Skeletal muscle tissue (tissue), 4 donors: ENCODE measurements around the gene BLM. TPM values are rescaled to one million over a fixed set of nuclear protein-coding genes. Genes with fewer than 3 reads are reported as not detected.
"Not testable (repeated sequence)": the region's sequence is repeated elsewhere in the genome, so short reads cannot be mapped to it uniquely, and the experiment has no call there.

Experiments used
- H3K27ac ChIP-seq: one replicate; pipeline ENCODE4 v1.7.0; 2013; ENCODE audit warnings: mild to moderate bottlenecking, low read depth, low read length, inconsistent platforms
- H3K27me3 ChIP-seq, 3 donors: one replicate each; pipeline ENCODE4 v1.7.0; 2013; ENCODE audit warnings: low read length in 3 of 3; ENCODE audit not compliant: control insufficient read depth in 3 of 3, insufficient read depth in 3 of 3
- H3K36me3 ChIP-seq, 3 donors: one replicate each; pipeline ENCODE4 v1.7.0; 2013; ENCODE audit warnings: low read length in 3 of 3; ENCODE audit not compliant: control insufficient read depth in 3 of 3, insufficient read depth in 3 of 3
- H3K4me1 ChIP-seq, 3 donors: one replicate each; pipeline ENCODE4 v1.7.0; 2013; ENCODE audit warnings: low read length in 3 of 3, mild to moderate bottlenecking in 3 of 3; ENCODE audit not compliant: control insufficient read depth in 3 of 3, insufficient read depth in 3 of 3
- H3K4me3 ChIP-seq, 3 donors: one replicate each; pipeline ENCODE4 v1.7.0; 2013; ENCODE audit warnings: low read length in 3 of 3
- H3K9ac ChIP-seq, 3 donors: one replicate each; pipeline ENCODE4 v1.7.0; 2013; ENCODE audit warnings: low read length in 3 of 3, mild to moderate bottlenecking in 3 of 3, moderate library complexity in 2 of 3, low read depth in 1 of 3
- H3K9me3 ChIP-seq, 3 donors: one replicate each; pipeline ENCODE4 v1.7.0; 2013; ENCODE audit warnings: low read length in 3 of 3; ENCODE audit not compliant: control insufficient read depth in 3 of 3
- total RNA-seq: library from RNA; depleted of rRNA; stranded (reverse); fragments of >200 nt; gene quantifications from one replicate; pipeline ENCODE4 v1.2.3, GENCODE V29; 2014
- donor health status: Osteomylitis.

The BLM gene
- total RNA-seq = 2.1 TPM

DNA sequence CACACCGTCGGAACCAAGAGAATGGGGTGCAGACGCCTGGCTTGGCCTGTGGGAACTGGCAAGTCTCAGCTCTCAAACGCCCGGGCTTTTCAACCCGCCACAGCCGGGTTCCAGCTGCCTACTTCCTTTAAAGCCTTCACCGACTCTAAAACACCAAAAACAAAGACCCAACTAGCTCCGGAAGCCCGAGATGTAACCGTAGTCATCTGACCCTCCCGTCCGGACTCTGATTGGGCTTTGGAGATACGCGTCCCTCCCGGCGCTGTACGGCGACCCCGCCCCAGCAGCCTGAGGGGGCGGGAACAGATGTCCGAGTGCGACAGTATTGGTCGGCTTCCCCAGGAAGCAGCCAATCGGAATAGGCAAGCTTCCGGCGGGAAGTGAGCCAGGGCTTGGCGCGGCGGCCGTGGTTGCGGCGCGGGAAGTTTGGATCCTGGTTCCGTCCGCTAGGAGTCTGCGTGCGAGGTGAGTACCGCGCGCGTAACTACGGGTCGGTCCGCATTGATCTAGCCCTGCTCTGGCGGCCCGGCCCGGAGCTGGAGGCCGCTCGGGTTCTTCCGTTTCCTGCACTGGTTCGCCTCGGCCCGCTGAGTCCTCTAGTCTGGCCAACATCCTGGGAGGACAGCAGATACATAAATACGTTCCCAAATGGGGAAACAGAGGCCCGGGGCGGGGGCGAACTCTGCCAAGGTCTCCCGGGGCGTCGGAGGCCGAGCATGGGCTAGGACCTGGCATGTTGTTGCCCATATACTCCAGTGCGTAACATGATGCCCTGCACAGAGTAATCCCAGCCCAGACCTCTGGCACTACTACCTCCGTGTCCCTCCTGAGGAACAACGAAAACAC, at the start of gene BLM:
BLM (plus strand) TSS at position 371 of the 846 bp plus-strand sequence. CDS start 30,047 bp downstream, outside the sequence.
- H3K27ac ChIP-seq = peak within 1 kb of the TSS; percentile 85
- no peaks in the 10 kb centered on the region for H3K9me3 ChIP-seq
- peak within 1 kb of the TSS; percentile 94 to 98 (median 98) for H3K4me3 ChIP-seq
- no peaks in the 10 kb centered on the region for H3K27me3 ChIP-seq
- peak within 1 kb of the TSS; percentile 81 to 92 (median 87) for H3K9ac ChIP-seq
- H3K36me3 ChIP-seq = no peaks in the 10 kb centered on the region
- H3K4me1 ChIP-seq = peaks cover 9 to 16% (median 13%) of the 10 kb centered on the region in 3 donors

DNA sequence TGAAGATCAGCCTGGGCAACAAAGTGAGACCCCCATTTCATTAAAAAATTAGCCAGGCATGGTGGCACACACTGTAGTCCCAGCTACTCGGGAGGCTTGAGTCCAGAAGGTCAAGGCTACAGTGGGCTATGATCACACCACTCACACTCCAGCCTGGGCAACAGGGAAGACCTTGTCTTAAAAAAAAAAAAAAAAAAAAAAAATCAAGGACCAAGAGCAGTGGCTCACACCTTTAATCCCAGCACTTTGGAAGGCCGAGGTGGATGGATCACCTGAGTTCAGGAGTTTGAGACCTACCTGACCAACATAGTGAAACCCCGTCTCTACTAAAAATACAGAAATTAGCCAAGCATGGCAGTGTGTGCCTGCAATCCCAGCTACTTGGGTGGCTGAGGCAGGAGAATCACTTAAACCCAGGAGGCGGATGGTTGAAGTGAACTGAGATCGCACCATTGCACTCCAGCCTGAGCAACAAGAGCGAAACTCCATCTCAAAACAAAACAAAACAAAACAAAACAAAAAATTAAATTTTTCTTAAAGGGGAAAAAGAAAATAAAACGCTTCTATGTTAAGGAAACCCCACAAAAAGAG, 49.3 kb upstream of the BLM start:
- not testable (repeated sequence) for H3K9me3 ChIP-seq, H3K4me1 ChIP-seq, H3K27ac ChIP-seq, H3K27me3 ChIP-seq, H3K36me3 ChIP-seq, H3K9ac ChIP-seq, H3K4me3 ChIP-seq

DNA sequence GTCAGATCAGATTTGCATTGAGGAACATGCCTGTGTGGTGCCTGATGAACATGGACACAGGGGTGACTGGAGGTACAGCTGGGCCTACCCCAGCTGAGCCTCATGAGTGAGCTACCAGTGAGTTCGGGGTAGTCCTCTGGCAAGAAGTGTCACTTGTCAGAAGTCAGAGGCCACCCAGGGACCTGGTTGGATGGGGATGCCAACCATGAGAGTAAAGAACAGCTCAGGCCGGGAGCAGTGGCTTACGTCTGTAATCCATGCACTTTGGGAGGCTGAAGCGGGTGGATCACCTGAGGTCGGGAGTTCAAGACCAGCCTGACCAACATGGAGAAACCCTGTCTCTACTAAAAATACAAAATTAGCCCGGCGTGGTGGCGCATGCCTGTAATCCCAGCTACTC, 46.5 kb upstream of the BLM start:
- H3K36me3 ChIP-seq, H3K4me3 ChIP-seq, H3K27ac ChIP-seq, H3K9ac ChIP-seq, H3K9me3 ChIP-seq, H3K4me1 ChIP-seq, H3K27me3 ChIP-seq: not testable (repeated sequence)

DNA sequence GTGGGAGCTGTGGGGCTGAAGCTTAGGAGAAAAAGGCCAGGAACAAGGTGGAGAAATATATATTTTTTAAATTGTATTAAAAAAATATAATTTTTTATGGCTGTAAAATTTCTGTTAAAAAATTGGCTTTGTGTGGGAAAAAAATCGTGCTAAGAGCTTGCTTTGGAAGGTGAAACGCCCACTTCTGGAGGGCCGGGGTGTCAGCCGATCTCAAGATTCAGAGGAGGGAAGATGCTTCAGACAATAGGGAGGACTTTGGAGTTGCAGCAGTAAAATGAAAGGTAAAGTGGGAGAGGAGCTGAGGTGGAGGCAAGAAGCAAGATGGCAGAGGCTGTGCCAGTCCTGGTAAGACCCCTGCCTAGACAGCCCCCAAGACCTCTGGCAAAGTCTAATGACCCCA, 45.9 kb upstream of the BLM start:
- H3K27me3 ChIP-seq = no peaks in the 10 kb centered on the region
- no peak overlapping the region for H3K4me3 ChIP-seq
- H3K36me3 ChIP-seq = no peaks in the 10 kb centered on the region
- no peak overlapping the region for H3K9ac ChIP-seq
- no peaks in the 10 kb centered on the region for H3K4me1 ChIP-seq
- no peaks in the 10 kb centered on the region for H3K9me3 ChIP-seq
- no peak overlapping the region for H3K27ac ChIP-seq

DNA sequence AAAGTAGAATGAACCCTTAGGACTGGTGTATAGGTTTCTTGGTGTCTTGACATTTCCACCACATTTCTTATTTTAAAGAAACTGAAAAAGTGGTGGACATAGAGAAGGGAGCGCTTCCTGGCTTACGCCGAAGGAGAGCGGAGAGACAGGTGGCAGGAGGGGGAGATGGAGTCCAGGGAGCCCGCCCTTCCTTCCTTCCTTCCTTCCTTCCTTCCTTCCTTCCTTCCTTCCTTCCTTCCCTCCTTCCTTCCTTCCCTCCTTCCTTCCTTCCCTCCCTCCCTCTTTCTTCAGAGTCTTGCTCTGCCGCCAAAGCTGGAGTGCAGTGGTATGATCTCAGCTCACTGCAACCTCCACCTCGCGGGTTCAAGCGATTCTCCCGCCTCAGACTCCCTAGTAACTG, 43.8 kb upstream of the BLM start:
- H3K4me1 ChIP-seq, H3K9me3 ChIP-seq, H3K27ac ChIP-seq, H3K36me3 ChIP-seq, H3K9ac ChIP-seq, H3K27me3 ChIP-seq, H3K4me3 ChIP-seq: not testable (repeated sequence)

DNA sequence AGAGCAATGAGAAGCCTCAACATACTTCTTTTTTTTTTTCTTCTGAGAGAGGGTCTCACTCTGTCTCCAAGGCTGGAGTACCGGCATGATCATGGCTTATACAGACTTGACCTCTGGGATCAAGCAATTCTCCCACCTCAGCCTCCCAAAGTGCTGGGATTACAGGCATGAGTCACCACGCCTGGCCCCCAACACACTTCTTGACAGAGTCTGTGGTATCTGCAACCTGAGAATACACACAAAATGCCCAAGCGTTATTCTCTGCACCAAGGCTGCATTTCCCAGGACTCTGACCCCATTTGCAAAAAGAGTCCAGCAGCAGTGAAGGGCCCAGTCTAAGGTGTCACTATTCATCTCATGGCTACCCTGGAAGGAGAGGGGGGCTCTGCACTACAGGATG, 42.7 kb upstream of the BLM start:
- Histone ChIP-seq H3K9ac (no peak overlapping the region), H3K4me3 (no peak overlapping the region), H3K27me3 (no peaks in the 10 kb centered on the region), H3K27ac (no peak overlapping the region), H3K9me3 (no peaks in the 10 kb centered on the region), H3K36me3 (no peaks in the 10 kb centered on the region), H3K4me1 (no peaks in the 10 kb centered on the region)

DNA sequence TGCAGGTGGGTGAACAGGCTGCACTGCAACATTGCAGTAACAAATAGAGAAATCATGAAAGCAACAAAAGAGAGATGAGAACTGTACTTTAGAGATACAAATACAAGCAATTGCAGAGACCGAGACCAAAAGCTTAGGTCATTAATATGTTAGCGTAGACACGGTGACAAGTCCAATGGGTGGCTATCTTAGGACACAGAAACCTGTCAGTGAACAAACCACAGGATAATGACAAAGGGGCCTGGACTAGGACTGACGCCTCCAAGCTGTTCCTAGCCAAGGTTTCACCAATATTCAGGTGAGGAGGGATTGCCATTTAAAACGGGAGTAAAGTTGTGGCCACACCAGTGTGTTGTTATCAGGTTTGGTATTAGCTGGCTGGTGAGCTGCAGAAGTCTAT, 41.7 kb upstream of the BLM start:
- Histone ChIP-seq H3K4me1 (peaks cover 0 to 4% (median 0%) of the 10 kb centered on the region in 3 donors), H3K27ac (no peak overlapping the region), H3K27me3 (no peaks in the 10 kb centered on the region), H3K9ac (no peak overlapping the region), H3K4me3 (no peak overlapping the region), H3K36me3 (no peaks in the 10 kb centered on the region), H3K9me3 (no peaks in the 10 kb centered on the region)

DNA sequence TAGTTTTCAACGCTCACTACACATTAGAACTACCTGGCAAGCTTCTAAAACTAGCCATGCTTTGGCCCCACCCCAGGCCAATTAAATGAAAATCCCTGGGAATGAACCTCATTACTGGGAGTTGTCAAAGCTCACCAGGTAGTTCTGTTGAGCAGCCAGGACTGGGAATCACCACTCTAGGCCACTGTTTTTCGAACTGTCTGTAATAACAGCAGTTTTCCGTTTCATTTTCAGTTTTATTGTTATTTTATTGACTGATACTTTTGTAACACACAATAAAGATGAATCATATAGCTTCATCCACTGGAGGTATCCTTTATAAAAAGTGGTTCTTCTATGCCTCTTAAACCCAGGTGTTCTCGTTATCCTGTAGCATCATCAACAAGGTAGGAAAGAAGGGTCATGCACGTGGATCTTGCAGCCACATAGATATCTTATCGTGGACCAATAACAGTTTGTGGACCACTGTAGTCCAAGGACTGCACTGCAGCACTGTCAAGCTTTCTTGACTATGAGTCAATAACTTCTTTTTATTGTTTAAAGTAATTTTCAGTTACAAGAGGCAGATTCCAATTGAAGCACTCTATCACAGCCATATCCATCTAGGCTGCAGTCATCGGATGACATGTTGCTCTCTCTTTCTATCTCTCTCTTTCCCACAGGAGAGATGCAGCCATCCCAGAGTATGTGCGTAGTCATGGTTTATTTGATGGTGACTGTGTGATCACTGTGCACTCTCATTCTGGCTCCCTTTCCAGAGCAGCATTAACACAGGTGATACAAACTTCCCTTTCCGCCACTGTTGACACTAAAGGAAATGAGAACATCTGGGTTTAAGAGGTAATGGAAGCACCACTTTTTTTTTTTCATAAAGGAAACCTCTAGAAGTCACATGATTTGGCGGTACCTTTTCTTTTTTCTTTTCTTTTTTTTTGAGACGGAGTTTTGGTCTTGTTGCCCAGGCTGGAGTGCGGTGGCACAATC, 39.0 kb upstream of the BLM start:
- no peaks in the 10 kb centered on the region for H3K27me3 ChIP-seq
- no peaks in the 10 kb centered on the region for H3K36me3 ChIP-seq
- H3K27ac ChIP-seq = no peak overlapping the region
- H3K4me3 ChIP-seq = no peak overlapping the region
- H3K9me3 ChIP-seq = no peaks in the 10 kb centered on the region
- H3K4me1 ChIP-seq = peaks cover 3 to 9% (median 6%) of the 10 kb centered on the region in 3 donors
- no peak overlapping the region for H3K9ac ChIP-seq

DNA sequence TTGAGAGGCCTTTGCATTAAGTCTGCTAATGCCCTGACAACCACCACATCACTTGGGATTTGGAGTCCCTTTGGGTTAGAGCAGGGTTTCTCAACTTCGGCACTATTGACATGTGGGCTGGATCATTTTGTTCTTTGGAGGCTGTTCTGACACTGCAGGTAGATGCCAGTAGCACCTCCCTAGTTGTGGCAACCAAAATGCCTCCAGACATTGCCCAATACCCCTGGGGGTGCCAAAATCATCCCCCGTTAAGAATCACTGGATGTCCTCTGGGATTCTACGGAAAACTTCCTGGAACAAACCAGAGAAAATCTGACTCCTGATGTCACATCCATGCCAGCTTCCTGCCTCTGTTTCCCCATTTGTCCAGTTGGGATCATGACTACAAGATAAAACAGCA, 37.2 kb upstream of the BLM start:
- Histone ChIP-seq H3K36me3 (no peaks in the 10 kb centered on the region), H3K27me3 (no peaks in the 10 kb centered on the region), H3K4me3 (no peak overlapping the region), H3K27ac (peak overlapping the region; percentile 50), H3K9ac (no peak overlapping the region), H3K9me3 (no peaks in the 10 kb centered on the region), H3K4me1 (peaks cover 3 to 9% (median 6%) of the 10 kb centered on the region in 3 donors)
